ENCODE data around the gene TAS2R13.

DNA sequence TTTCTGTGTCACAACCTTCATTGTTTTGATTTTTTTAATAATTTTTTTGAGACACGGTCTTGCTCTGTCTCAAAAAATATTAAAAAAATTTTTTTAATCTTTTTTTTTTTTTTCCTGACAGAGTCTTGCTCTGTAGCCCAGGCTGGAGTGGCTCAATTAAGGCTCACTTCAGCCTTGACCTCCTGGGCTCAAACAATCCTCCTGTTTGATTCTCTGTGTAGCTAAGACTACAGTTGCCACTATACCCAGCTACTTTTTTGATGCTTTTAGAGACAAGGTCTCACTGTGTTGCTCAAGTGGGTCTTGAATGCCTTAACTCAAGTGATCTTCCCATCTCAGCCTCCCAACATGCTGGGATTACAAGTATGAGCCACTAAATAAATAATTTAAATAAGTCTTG is 10.4 kb upstream of the TAS2R13 start:
- TF ChIP-seq, protein P1, sequence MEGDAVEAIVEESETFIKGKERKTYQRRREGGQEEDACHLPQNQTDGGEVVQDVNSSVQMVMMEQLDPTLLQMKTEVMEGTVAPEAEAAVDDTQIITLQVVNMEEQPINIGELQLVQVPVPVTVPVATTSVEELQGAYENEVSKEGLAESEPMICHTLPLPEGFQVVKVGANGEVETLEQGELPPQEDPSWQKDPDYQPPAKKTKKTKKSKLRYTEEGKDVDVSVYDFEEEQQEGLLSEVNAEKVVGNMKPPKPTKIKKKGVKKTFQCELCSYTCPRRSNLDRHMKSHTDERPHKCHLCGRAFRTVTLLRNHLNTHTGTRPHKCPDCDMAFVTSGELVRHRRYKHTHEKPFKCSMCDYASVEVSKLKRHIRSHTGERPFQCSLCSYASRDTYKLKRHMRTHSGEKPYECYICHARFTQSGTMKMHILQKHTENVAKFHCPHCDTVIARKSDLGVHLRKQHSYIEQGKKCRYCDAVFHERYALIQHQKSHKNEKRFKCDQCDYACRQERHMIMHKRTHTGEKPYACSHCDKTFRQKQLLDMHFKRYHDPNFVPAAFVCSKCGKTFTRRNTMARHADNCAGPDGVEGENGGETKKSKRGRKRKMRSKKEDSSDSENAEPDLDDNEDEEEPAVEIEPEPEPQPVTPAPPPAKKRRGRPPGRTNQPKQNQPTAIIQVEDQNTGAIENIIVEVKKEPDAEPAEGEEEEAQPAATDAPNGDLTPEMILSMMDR (conservative IDR thresholded peaks at IDR 0.05) = no peak
- TF ChIP-seq ZFX (IDR thresholded peaks at IDR 0.05) = no peak
